ENCODE measurements around the gene EDN1.
A peak's percentile ranks its signal among the peaks of the same experiment; 100 is the strongest.
"Not testable (repeated sequence)": the region's sequence is repeated elsewhere in the genome, so short reads cannot be mapped to it uniquely, and the experiment has no call there.

Gene EDN1

GRCh38 chr6:12313992-12314589 lies 23.9 kb downstream of the EDN1 start:
- no peak for DNase-seq
- in situ Hi-C loops (cut with MboI; ENCODE audit: low pct_unique_long_range_greater_than_20kb, low sequenced_read_pairs) = no loop called here

- in situ Hi-C loops (cut with MboI; ENCODE audit: low pct_unique_long_range_greater_than_20kb, low sequenced_read_pairs) = no loop called here
- no peak for DNase-seq
These were observed 24.6 kb downstream of the EDN1 start for GRCh38 chr6:12314751-12315150.

- no peak for DNase-seq
- in situ Hi-C loops (cut with MboI; ENCODE audit: low pct_unique_long_range_greater_than_20kb, low sequenced_read_pairs) = no loop called here
These were observed 25.3 kb downstream of the EDN1 start for GRCh38 chr6:12315292-12316081.

GRCh38 chr6:12318749-12319148 lies 28.6 kb downstream of the EDN1 start:
- DNase-seq = no peak
- in situ Hi-C loops (cut with MboI; ENCODE audit: low pct_unique_long_range_greater_than_20kb, low sequenced_read_pairs) = no loop called here

- DNase-seq; in situ Hi-C loops (cut with MboI; ENCODE audit: low pct_unique_long_range_greater_than_20kb, low sequenced_read_pairs): not testable (repeated sequence)
These were observed 29.9 kb downstream of the EDN1 start for GRCh38 chr6:12320074-12320473.

- DNase-seq = no peak
- in situ Hi-C loops (cut with MboI; ENCODE audit: low pct_unique_long_range_greater_than_20kb, low sequenced_read_pairs) = no loop called here
These were observed 33.9 kb downstream of the EDN1 start for GRCh38 chr6:12324099-12324498.

- no peak for DNase-seq
- in situ Hi-C loops (cut with MboI; ENCODE audit: low pct_unique_long_range_greater_than_20kb, low sequenced_read_pairs) = no loop called here
These were observed 34.6 kb downstream of the EDN1 start for GRCh38 chr6:12324748-12325147.

- no peak for DNase-seq
- in situ Hi-C loops (cut with MboI; ENCODE audit: low pct_unique_long_range_greater_than_20kb, low sequenced_read_pairs) = no loop called here
These were observed 35.7 kb downstream of the EDN1 start for GRCh38 chr6:12325872-12326271.

- no peak for DNase-seq
These were observed 37.2 kb downstream of the EDN1 start for GRCh38 chr6:12327391-12327790.

GRCh38 chr6:12327988-12328387 lies 37.8 kb downstream of the EDN1 start:
- no peak for DNase-seq
- in situ Hi-C loops (cut with MboI; ENCODE audit: low pct_unique_long_range_greater_than_20kb, low sequenced_read_pairs) = no loop called here

More at GRCh38 chr6:12327391-12327790, 37.2 kb downstream of the EDN1 start:
- in situ Hi-C loops (cut with MboI; ENCODE audit: low pct_unique_long_range_greater_than_20kb, low sequenced_read_pairs) = no loop called here

- DNase-seq = no peak
- in situ Hi-C loops (cut with MboI; ENCODE audit: low pct_unique_long_range_greater_than_20kb, low sequenced_read_pairs) = no loop called here
These were observed 38.5 kb downstream of the EDN1 start for GRCh38 chr6:12328701-12329100.

- no peak for DNase-seq
- in situ Hi-C loops (cut with MboI; ENCODE audit: low pct_unique_long_range_greater_than_20kb, low sequenced_read_pairs) = no loop called here
These were observed 41.3 kb downstream of the EDN1 start for GRCh38 chr6:12331474-12331873.

- peak; percentile 43 for DNase-seq
These were observed 42.0 kb downstream of the EDN1 start for GRCh38 chr6:12331951-12332749.

GRCh38 chr6:12332750-12333079 lies 42.6 kb downstream of the EDN1 start:
- DNase-seq; in situ Hi-C loops (cut with MboI; ENCODE audit: low pct_unique_long_range_greater_than_20kb, low sequenced_read_pairs): not testable (repeated sequence)

More at GRCh38 chr6:12331951-12332749, 42.0 kb downstream of the EDN1 start:
- in situ Hi-C loops (cut with MboI; ENCODE audit: low pct_unique_long_range_greater_than_20kb, low sequenced_read_pairs) = no loop called here

GRCh38 chr6:12333128-12333527 lies 43.0 kb downstream of the EDN1 start:
- DNase-seq = no peak
- in situ Hi-C loops (cut with MboI; ENCODE audit: low pct_unique_long_range_greater_than_20kb, low sequenced_read_pairs) = no loop called here

- in situ Hi-C loops (cut with MboI; ENCODE audit: low pct_unique_long_range_greater_than_20kb, low sequenced_read_pairs) = no loop called here
- DNase-seq = no peak
These were observed 44.5 kb downstream of the EDN1 start for GRCh38 chr6:12334526-12335130.

GRCh38 chr6:12335131-12335527 lies 45.0 kb downstream of the EDN1 start:
- DNase-seq = no peak
- in situ Hi-C loops (cut with MboI; ENCODE audit: low pct_unique_long_range_greater_than_20kb, low sequenced_read_pairs) = no loop called here

- in situ Hi-C loops (cut with MboI; ENCODE audit: low pct_unique_long_range_greater_than_20kb, low sequenced_read_pairs) = no loop called here
- DNase-seq = no peak
These were observed 45.6 kb downstream of the EDN1 start for GRCh38 chr6:12335717-12336116.

GRCh38 chr6:12336121-12336971 lies 46.2 kb downstream of the EDN1 start:
- in situ Hi-C loops (cut with MboI; ENCODE audit: low pct_unique_long_range_greater_than_20kb, low sequenced_read_pairs) = no loop called here

More at GRCh38 chr6:12336121-12336971, 46.2 kb downstream of the EDN1 start:
- no peak for DNase-seq

Measured in KBM-7 (cell line).